ENCODE data around the gene LMBRD2. TPM values are rescaled to one million over a fixed set of nuclear protein-coding genes. Genes with fewer than 3 reads are reported as not detected.

The LMBRD2 gene
- total RNA-seq, 3 donors from 2014 or later, result 11.0 to 19.3 (median 13.1) TPM

GRCh38 chr5:36052538-36052937 lies 99.1 kb downstream of the LMBRD2 start:
- no peaks in the 10 kb centered on the region for H3K27me3 ChIP-seq
- H3K9me3 ChIP-seq, result no peaks in the 10 kb centered on the region
- no peaks in the 10 kb centered on the region for H3K4me1 ChIP-seq
- intact Hi-C loops (cut with DNase I; ENCODE audit: low total_unique reads), result no loop called here
- TF ChIP-seq CTCF (IDR thresholded peaks at IDR 0.05) (no peak), POLR2AphosphoS5 (IDR thresholded peaks at IDR 0.05) (no peak), POLR2A (IDR thresholded peaks at IDR 0.05) (no peak)
- H3K4me3 ChIP-seq, result no peak overlapping the region
- no peak for DNase-seq (ENCODE audit: low spot score in 2 of 2)
- no peaks in the 10 kb centered on the region for H3K36me3 ChIP-seq
- H3K27ac ChIP-seq, result no peak overlapping the region

- no peaks in the 10 kb centered on the region for H3K4me1 ChIP-seq
- no peak overlapping the region for H3K4me3 ChIP-seq
- H3K36me3 ChIP-seq, result no peaks in the 10 kb centered on the region
- no peaks in the 10 kb centered on the region for H3K9me3 ChIP-seq
- no peaks in the 10 kb centered on the region for H3K27me3 ChIP-seq
- intact Hi-C loops (cut with DNase I; ENCODE audit: low total_unique reads), result no loop called here
- no peak overlapping the region for H3K27ac ChIP-seq
- no peak for TF ChIP-seq POLR2A (IDR thresholded peaks at IDR 0.05)
- no peak for TF ChIP-seq POLR2AphosphoS5 (IDR thresholded peaks at IDR 0.05)
- TF ChIP-seq CTCF (IDR thresholded peaks at IDR 0.05), result no peak
- DNase-seq (ENCODE audit: low spot score in 2 of 2), result no peak
These were observed 101.7 kb downstream of the LMBRD2 start for GRCh38 chr5:36049949-36050348.

Other genes starting within 250 kb of the LMBRD2 start
- not detected for gene CAPSL, start 213.3 kb downstream of the LMBRD2 start, total RNA-seq
- not detected for gene UGT3A1, start 160.5 kb downstream of the LMBRD2 start, total RNA-seq
- gene UGT3A2, start 85.0 kb downstream of the LMBRD2 start, total RNA-seq, result not detected
- gene SKP2, start 224 bp upstream of the LMBRD2 start, total RNA-seq, result 10 to 100 TPM in 1 of 3 donors, 1 to 10 TPM in 2; 9.1 to 11.1 (median 9.2) TPM
- gene NADK2, start 90.0 kb upstream of the LMBRD2 start, total RNA-seq, result 10 to 100 TPM; 27.4 to 31.8 (median 27.9) TPM
- gene RANBP3L, start 150.0 kb upstream of the LMBRD2 start, total RNA-seq, result 10 to 100 TPM in 2 of 3 donors, 1 to 10 TPM in 1; 2.3 to 22.2 (median 11.0) TPM